Measurements from ENCODE around the gene FITM1.

The FITM1 gene

DNA sequence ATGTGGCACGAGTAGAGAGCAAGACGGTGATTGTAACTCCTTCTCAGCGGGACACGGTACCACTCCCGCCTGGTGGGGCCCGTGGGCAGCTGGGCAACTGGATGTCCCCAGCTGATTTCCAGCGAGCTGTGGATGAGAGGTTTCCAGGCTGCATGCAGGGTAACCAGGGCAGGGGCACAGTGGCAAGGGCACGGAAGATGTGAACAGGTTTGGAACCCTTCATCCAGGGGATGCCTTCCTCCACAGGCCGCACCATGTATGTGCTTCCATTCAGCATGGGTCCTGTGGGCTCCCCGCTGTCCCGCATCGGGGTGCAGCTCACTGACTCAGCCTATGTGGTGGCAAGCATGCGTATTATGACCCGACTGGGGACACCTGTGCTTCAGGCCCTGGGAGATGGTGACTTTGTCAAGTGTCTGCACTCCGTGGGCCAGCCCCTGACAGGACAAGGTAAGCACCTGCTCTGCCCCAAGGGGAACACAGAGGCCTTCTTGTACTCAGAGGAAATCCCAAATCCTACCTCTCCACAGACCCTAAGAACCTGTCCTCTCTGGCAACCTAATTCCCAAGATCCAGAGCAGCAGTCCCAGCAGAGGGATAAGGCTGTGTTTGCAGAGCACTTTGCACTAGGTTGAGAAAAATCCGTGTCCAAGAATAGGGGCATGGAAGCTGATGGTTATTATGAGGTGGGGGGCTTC is 32.1 kb upstream of the FITM1 start:
- Histone ChIP-seq H3K9me2 (replicated peaks; ENCODE audit: control insufficient read depth, low read length) (no peaks in the 10 kb centered on the region), H3K4me2 (ENCODE audit: low read length) (no peak overlapping the region), H3K79me2 (ENCODE audit: control insufficient read depth, low read length) (peaks cover 17% of the 10 kb centered on the region), H4K20me1 (ENCODE audit: control insufficient read depth, insufficient read depth, low read depth, low read length) (no peaks in the 10 kb centered on the region), H3K4me3 (ENCODE audit: low read length) (no peak overlapping the region), H3F3A (ENCODE audit: control insufficient read depth, insufficient read depth) (peaks cover 8% of the 10 kb centered on the region; the same call in 1 of the 2 replicates), H3K27me3 (ENCODE audit: control insufficient read depth, low read length) (no peaks in the 10 kb centered on the region), H3K4me1 (ENCODE audit: control insufficient read depth, low read length) (peaks cover 17% of the 10 kb centered on the region), H3K9me3 (ENCODE audit: control insufficient read depth, insufficient read depth, low read length) (no peaks in the 10 kb centered on the region), H3K27ac (ENCODE audit: low read depth, low read length) (no peak overlapping the region), H3K36me3 (ENCODE audit: control insufficient read depth, low read length) (peaks cover 54% of the 10 kb centered on the region)
- TF ChIP-seq, protein P1, sequence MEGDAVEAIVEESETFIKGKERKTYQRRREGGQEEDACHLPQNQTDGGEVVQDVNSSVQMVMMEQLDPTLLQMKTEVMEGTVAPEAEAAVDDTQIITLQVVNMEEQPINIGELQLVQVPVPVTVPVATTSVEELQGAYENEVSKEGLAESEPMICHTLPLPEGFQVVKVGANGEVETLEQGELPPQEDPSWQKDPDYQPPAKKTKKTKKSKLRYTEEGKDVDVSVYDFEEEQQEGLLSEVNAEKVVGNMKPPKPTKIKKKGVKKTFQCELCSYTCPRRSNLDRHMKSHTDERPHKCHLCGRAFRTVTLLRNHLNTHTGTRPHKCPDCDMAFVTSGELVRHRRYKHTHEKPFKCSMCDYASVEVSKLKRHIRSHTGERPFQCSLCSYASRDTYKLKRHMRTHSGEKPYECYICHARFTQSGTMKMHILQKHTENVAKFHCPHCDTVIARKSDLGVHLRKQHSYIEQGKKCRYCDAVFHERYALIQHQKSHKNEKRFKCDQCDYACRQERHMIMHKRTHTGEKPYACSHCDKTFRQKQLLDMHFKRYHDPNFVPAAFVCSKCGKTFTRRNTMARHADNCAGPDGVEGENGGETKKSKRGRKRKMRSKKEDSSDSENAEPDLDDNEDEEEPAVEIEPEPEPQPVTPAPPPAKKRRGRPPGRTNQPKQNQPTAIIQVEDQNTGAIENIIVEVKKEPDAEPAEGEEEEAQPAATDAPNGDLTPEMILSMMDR (IDR thresholded peaks at IDR 0.05; ENCODE audit: low read depth, low read length, poor library complexity, severe bottlenecking) = no peak
- no peak for TF ChIP-seq EZH2phosphoT487 (IDR thresholded peaks at IDR 0.05; ENCODE audit: borderline replicate concordance, low read length)

DNA sequence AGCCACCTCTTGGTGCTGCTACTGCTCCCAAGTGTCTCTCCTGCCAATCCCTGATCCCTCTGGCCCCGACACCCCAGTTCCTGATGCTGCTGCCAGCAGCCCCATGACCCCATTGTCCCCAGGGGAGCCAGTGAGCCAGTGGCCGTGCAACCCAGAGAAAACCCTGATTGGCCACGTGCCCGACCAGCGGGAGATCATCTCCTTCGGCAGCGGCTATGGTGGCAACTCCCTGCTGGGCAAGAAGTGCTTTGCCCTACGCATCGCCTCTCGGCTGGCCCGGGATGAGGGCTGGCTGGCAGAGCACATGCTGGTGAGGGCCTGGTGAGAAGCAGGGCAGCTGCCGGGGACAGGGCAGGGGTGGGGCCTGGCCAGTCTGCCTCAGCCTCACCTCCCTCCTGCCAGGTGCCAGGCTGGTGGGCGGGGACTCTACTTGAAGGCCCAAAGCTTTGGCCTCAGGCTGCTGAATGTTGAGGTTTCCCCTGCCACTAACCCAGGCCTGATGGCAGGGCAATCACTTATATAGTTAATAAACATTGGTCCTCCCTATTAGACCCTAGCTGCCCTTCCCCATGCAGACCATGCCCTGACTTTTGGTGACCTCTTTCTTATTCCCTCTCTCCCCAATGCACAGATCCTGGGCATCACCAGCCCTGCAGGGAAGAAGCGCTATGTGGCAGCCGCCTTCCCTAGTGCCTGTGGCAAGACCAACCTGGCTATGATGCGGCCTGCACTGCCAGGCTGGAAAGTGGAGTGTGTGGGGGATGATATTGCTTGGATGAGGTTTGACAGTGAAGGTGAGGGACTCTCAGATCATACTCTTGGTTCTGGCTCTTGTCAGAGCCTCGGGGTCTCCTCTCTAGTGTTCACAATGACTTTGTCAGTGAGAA is 31.3 kb upstream of the FITM1 start:
- H3K4me3 ChIP-seq (ENCODE audit: low read length) = no peak overlapping the region
- H3K27ac ChIP-seq (ENCODE audit: low read depth, low read length) = no peak overlapping the region
- peaks cover 8% of the 10 kb centered on the region; the same call in 1 of the 2 replicates for H3F3A ChIP-seq (ENCODE audit: control insufficient read depth, insufficient read depth)
- peaks cover 12% of the 10 kb centered on the region for H3K4me1 ChIP-seq (ENCODE audit: control insufficient read depth, low read length)
- H3K27me3 ChIP-seq (ENCODE audit: control insufficient read depth, low read length) = no peaks in the 10 kb centered on the region
- peaks cover 17% of the 10 kb centered on the region for H3K79me2 ChIP-seq (ENCODE audit: control insufficient read depth, low read length)
- no peak overlapping the region for H3K4me2 ChIP-seq (ENCODE audit: low read length)
- no peaks in the 10 kb centered on the region for H3K9me2 ChIP-seq (replicated peaks; ENCODE audit: control insufficient read depth, low read length)
- H3K36me3 ChIP-seq (ENCODE audit: control insufficient read depth, low read length) = peaks cover 58% of the 10 kb centered on the region
- no peaks in the 10 kb centered on the region for H4K20me1 ChIP-seq (ENCODE audit: control insufficient read depth, insufficient read depth, low read depth, low read length)
- TF ChIP-seq EZH2phosphoT487 (IDR thresholded peaks at IDR 0.05; ENCODE audit: borderline replicate concordance, low read length) = no peak
- TF ChIP-seq, protein P1 (IDR thresholded peaks at IDR 0.05; ENCODE audit: low read depth, low read length, poor library complexity, severe bottlenecking) = no peak
- no peaks in the 10 kb centered on the region for H3K9me3 ChIP-seq (ENCODE audit: control insufficient read depth, insufficient read depth, low read length)

DNA sequence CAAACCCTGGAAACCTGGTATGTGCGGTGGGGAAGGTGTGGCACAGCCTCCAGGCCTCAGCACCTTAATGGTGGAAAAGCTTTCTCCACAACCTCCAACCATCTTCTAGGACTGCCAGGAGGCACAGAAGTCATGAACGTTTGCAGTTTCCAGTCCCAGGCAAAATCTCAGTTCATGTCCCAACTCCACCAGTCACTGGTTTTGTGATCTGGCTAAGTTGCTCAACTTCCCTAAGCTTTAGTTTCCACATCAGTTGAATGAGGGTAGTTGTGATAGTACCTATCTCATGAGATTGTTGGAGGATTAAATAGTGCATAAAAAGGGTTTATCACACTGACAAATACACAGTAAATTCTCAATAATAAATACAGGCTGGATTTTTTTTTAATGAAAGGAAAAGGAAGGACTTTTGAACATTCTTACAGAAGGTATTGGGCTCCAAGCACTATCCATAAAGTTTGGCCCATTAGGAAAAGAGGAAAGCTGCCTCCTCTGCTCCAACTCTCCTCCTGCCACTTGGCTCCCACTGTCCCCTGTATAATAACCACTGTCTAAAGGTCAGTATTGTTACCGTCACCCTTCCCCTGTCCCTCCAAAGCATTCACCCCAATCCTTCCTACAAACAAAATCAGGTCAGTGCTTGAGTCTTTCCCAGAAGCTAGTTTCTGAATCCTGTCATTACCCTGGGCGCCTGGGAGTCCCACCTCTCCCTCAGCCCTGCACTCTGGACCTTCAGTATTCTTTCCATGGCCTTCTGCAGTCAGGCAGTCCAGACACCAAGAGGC is 30.1 kb upstream of the FITM1 start:
- peaks cover 3% of the 10 kb centered on the region; the same call in 1 of the 2 replicates for H3F3A ChIP-seq (ENCODE audit: control insufficient read depth, insufficient read depth)
- no peaks in the 10 kb centered on the region for H3K9me2 ChIP-seq (replicated peaks; ENCODE audit: control insufficient read depth, low read length)
- peaks cover 5% of the 10 kb centered on the region for H3K79me2 ChIP-seq (ENCODE audit: control insufficient read depth, low read length)
- H3K4me1 ChIP-seq (ENCODE audit: control insufficient read depth, low read length) = peaks cover 6% of the 10 kb centered on the region
- H4K20me1 ChIP-seq (ENCODE audit: control insufficient read depth, insufficient read depth, low read depth, low read length) = no peaks in the 10 kb centered on the region
- H3K4me2 ChIP-seq (ENCODE audit: low read length) = no peak overlapping the region
- no peak overlapping the region for H3K4me3 ChIP-seq (ENCODE audit: low read length)
- TF ChIP-seq EZH2phosphoT487 (IDR thresholded peaks at IDR 0.05; ENCODE audit: borderline replicate concordance, low read length) = no peak
- TF ChIP-seq, protein P1 (IDR thresholded peaks at IDR 0.05; ENCODE audit: low read depth, low read length, poor library complexity, severe bottlenecking) = no peak
- H3K27me3 ChIP-seq (ENCODE audit: control insufficient read depth, low read length) = no peaks in the 10 kb centered on the region
- no peaks in the 10 kb centered on the region for H3K9me3 ChIP-seq (ENCODE audit: control insufficient read depth, insufficient read depth, low read length)
- H3K27ac ChIP-seq (ENCODE audit: low read depth, low read length) = no peak overlapping the region
- peaks cover 49% of the 10 kb centered on the region for H3K36me3 ChIP-seq (ENCODE audit: control insufficient read depth, low read length)

Measured in DOHH2 (cell line).